ENCODE data around the gene SYTL3.

GRCh38 chr6:158627940-158628211 lies 22.0 kb upstream of the SYTL3 start:
- TF ChIP-seq POLR2AphosphoS5 (IDR thresholded peaks at IDR 0.05): no peak
- TF ChIP-seq CTCF (IDR thresholded peaks at IDR 0.05): no peak
- no peak for TF ChIP-seq POLR2A (IDR thresholded peaks at IDR 0.05)

Data from prostate gland (tissue), 2 donors.